HCT116 (cell line): ENCODE results near the gene NEK7. TPM values are rescaled to one million over a fixed set of nuclear protein-coding genes. Genes with fewer than 3 reads are reported as not detected.

Source experiments
- ATAC-seq: fragments of 200-7000 bp; cut with Tn5 transposase; 2 replicates; pipeline ENCODE4 v1.9.1; 2020; ENCODE audit warnings: mild to moderate bottlenecking, moderate library complexity
- BruUV-seq: library from RNA; stranded (reverse); fragments of 400-500 nt; replicated peaks from 2 replicates; lab custom pipeline; 2021; lab: Mats Ljungman, UMichigan
- CTCF ChIA-PET: fragments of 300-600 bp; sonication (Branson Sonifier 250); formaldehyde crosslinking; loops from one replicate; lab custom pipeline; 2021; ENCODE audit warnings: antibody characterized with exemption; lab: Charles Lee
- POLR2A ChIA-PET: fragments of 300-600, 350-600 bp; sonication (Branson Sonifier 250); formaldehyde crosslinking; loops from one replicate; lab custom pipeline; 2021; ENCODE audit warnings: antibody characterized with exemption; lab: Charles Lee
- RAD21 ChIA-PET, 2 experiments: fragments of 300-600 bp; sonication (Branson Sonifier 250); formaldehyde crosslinking; loops; one replicate each; lab custom pipeline; 2023; ENCODE audit warnings: low total read pairs in 2 of 2; ENCODE audit not compliant: uncharacterized antibody in 2 of 2, unreplicated experiment in 2 of 2, low non-redundant PET in 1 of 2; lab: Charles Lee
- DNase-seq: peaks from one replicate; pipeline ENCODE4 v3.0.0-alpha.2; 2010; ENCODE audit warnings: low read depth, low spot score
- H2AFZ ChIP-seq: fragments of 200-600 bp; shearing (Covaris generic), sonication (generic); 2 replicates; pipeline ENCODE4 v1.6.1; 2017; ENCODE audit warnings: low read depth, mixed run types, mixed read lengths, antibody characterized with exemption, low read length; ENCODE audit not compliant: poor library complexity, severe bottlenecking
- H3K27ac ChIP-seq: 2 replicates; pipeline ENCODE4 v1.5.1; 2012; ENCODE audit warnings: low read depth, low read length
- H3K27me3 ChIP-seq: fragments of 200-600 bp; sonication (generic); 2 replicates; pipeline ENCODE4 v1.6.1; 2016; ENCODE audit warnings: mixed run types, low read length, mixed read lengths; ENCODE audit not compliant: insufficient read depth
- H3K36me3 ChIP-seq, 2 experiments: fragments of 200-500 bp in 1 of 2; fragments of 200-600 bp in 1 of 2; sonication (Bioruptor generic) in 1 of 2; sonication (generic) in 1 of 2; 2 replicates each; pipeline versions ENCODE4 v1.5.1 to v1.6.1; 2014 to 2016; ENCODE audit warnings: low read length in 2 of 2, inconsistent platforms in 1 of 2, mixed read lengths in 1 of 2, mixed run types in 1 of 2; ENCODE audit not compliant: insufficient read depth in 2 of 2, control insufficient read depth in 1 of 2
- H3K4me1 ChIP-seq, 2 experiments: fragments of 200-600 bp in 1 of 2; sonication (generic) in 1 of 2; 2 replicates each; pipeline versions ENCODE4 v1.5.1 to v1.6.1; 2012 to 2017; ENCODE audit warnings: low read length in 2 of 2, inconsistent platforms in 1 of 2, mild to moderate bottlenecking in 1 of 2, mixed read lengths in 1 of 2, mixed run types in 1 of 2, moderate library complexity in 1 of 2; ENCODE audit not compliant: insufficient read depth in 2 of 2, control insufficient read depth in 1 of 2
- H3K4me2 ChIP-seq: fragments of 200-600 bp; sonication (generic); 2 replicates; pipeline ENCODE4 v1.6.1; 2017; ENCODE audit warnings: mixed run types, low read length, mixed read lengths
- H3K4me3 ChIP-seq, 2 experiments: fragments of 200-600 bp in 1 of 2; sonication (generic) in 1 of 2; replicated peaks in 1 of 2; 2 replicates each; pipeline ENCODE4 v1.5.1; 2011 to 2016; ENCODE audit warnings: low read length in 2 of 2, control low read depth in 1 of 2, low read depth in 1 of 2, mild to moderate bottlenecking in 1 of 2, mixed read lengths in 1 of 2, mixed run types in 1 of 2
- H3K79me2 ChIP-seq: fragments of 200-600 bp; sonication (generic); 2 replicates; pipeline ENCODE4 v1.6.1; 2017; ENCODE audit warnings: mild to moderate bottlenecking, mixed run types, low read length, moderate library complexity, mixed read lengths; ENCODE audit not compliant: insufficient read depth
- H3K9ac ChIP-seq: fragments of 200-600 bp; sonication (generic); 2 replicates; pipeline ENCODE4 v1.6.1; 2016; ENCODE audit warnings: low read length, mixed read lengths
- H3K9me2 ChIP-seq: fragments of 200-600 bp; sonication (generic), shearing (Covaris generic); 2 replicates; pipeline ENCODE4 v1.6.1; 2017; ENCODE audit warnings: mixed run types, mild to moderate bottlenecking, moderate library complexity; ENCODE audit not compliant: insufficient read depth
- H3K9me3 ChIP-seq, 2 experiments: fragments of 200-500 bp in 1 of 2; fragments of 200-600 bp in 1 of 2; sonication (Bioruptor generic) in 1 of 2; sonication (generic) in 1 of 2; 2 replicates each; pipeline ENCODE4 v1.6.1; 2014 to 2017; ENCODE audit warnings: low read length in 2 of 2, mixed read lengths in 2 of 2, inconsistent platforms in 1 of 2, low read depth in 1 of 2, mild to moderate bottlenecking in 1 of 2, mixed run types in 1 of 2, moderate library complexity in 1 of 2; ENCODE audit not compliant: control insufficient read depth in 1 of 2, insufficient read depth in 1 of 2
- H4K20me1 ChIP-seq: fragments of 200-600 bp; sonication (generic), shearing (Covaris generic); 2 replicates; pipeline ENCODE4 v1.6.1; 2017; ENCODE audit warnings: mixed run types, mild to moderate bottlenecking, moderate library complexity; ENCODE audit not compliant: insufficient read depth
- CBX3 ChIP-seq: IDR thresholded peaks from 2 replicates; pipeline ENCODE4 v1.6.1; 2012; ENCODE audit warnings: low read depth
- CEBPB ChIP-seq: IDR thresholded peaks from 2 replicates; pipeline ENCODE4 v1.6.1; 2012; ENCODE audit warnings: low read depth
- EGR1 ChIP-seq: IDR thresholded peaks from 2 replicates; pipeline ENCODE4 v1.6.1; 2012; ENCODE audit warnings: low read depth
- EZH2 ChIP-seq: fragments of 200-600 bp; sonication (generic); IDR thresholded peaks from 2 replicates; pipeline ENCODE4 v1.6.1; 2017; ENCODE audit warnings: antibody characterized with exemption, mixed run types
- EZH2phosphoT487 ChIP-seq: fragments of 200-600 bp; IDR thresholded peaks from 2 replicates; pipeline ENCODE4 v1.6.1; 2018; ENCODE audit warnings: antibody characterized with exemption, borderline replicate concordance
- FOSL1 ChIP-seq: IDR thresholded peaks from 2 replicates; pipeline ENCODE4 v1.6.1; 2012; ENCODE audit warnings: low read depth
- JUND ChIP-seq: IDR thresholded peaks from 2 replicates; pipeline ENCODE4 v1.6.1; 2012
- POLR2A ChIP-seq: IDR thresholded peaks from 2 replicates; pipeline ENCODE4 v1.7.0; 2011; ENCODE audit warnings: borderline replicate concordance; ENCODE audit not compliant: insufficient read depth, insufficient read length; ENCODE audit errors: extremely low read depth
- POLR2AphosphoS5 ChIP-seq: IDR thresholded peaks from 2 replicates; pipeline ENCODE4 v1.6.1; 2011; ENCODE audit warnings: mild to moderate bottlenecking, low read depth, low read length, moderate library complexity
- SP1 ChIP-seq: IDR thresholded peaks from 2 replicates; pipeline ENCODE4 v1.6.1; 2012; ENCODE audit warnings: low read depth
- SRF ChIP-seq: IDR thresholded peaks from 2 replicates; pipeline ENCODE4 v1.6.1; 2012; ENCODE audit warnings: low read depth
- TCF7L2 ChIP-seq: IDR thresholded peaks from 2 replicates; pipeline ENCODE4 v1.7.0; 2011; ENCODE audit warnings: borderline replicate concordance, inconsistent platforms; ENCODE audit not compliant: insufficient read depth, insufficient read length; ENCODE audit errors: extremely low read depth
- YY1 ChIP-seq: IDR thresholded peaks from 2 replicates; pipeline ENCODE4 v1.6.1; 2011; ENCODE audit warnings: low read length, low read depth, moderate library complexity, mild to moderate bottlenecking; ENCODE audit not compliant: insufficient replicate concordance; ENCODE audit errors: extremely low read depth
- ZFX ChIP-seq: fragments of 450-650 bp; IDR thresholded peaks from 2 replicates; pipeline ENCODE4 v1.6.1; 2017
- ZNF274 ChIP-seq: fragments of 200-500 bp; sonication (Bioruptor generic); IDR thresholded peaks from 2 replicates; pipeline ENCODE4 v1.6.1; 2014; ENCODE audit warnings: mild to moderate bottlenecking, low read depth, low read length, inconsistent platforms
- intact Hi-C: fragments of 100-400 bp; cut with micrococcal nuclease; formaldehyde crosslinking; loops from 2 replicates; pipeline ENCODE4 v1.10.0; 2022
- total RNA-seq: library from RNA; stranded (reverse); gene quantifications from one replicate; pipeline ENCODE4 v1.2.1, GENCODE V29; 2021; ENCODE audit not compliant: unreplicated experiment
- TF ChIP-seq, protein P1 (sequence below), 3 experiments: fragments of 200-600 bp in 1 of 3; sonication (generic) in 1 of 3; IDR thresholded peaks in 2 of 3; conservative IDR thresholded peaks in 1 of 3; 2 replicates each; pipeline ENCODE4 v1.5.1; 2012 to 2017; ENCODE audit warnings: low read depth in 2 of 3, low read length in 2 of 3, antibody characterized with exemption in 1 of 3, borderline replicate concordance in 1 of 3, control low read depth in 1 of 3, mild to moderate bottlenecking in 1 of 3, mixed read lengths in 1 of 3, mixed run types in 1 of 3, moderate library complexity in 1 of 3; ENCODE audit not compliant: insufficient read depth in 1 of 3
- TF ChIP-seq, protein P2 (sequence below): IDR thresholded peaks from 2 replicates; pipeline ENCODE4 v1.6.1; 2012
- TF ChIP-seq, protein P3 (sequence below): IDR thresholded peaks from 2 replicates; pipeline ENCODE4 v1.6.1; 2011; ENCODE audit warnings: mild to moderate bottlenecking, low read length, moderate library complexity; ENCODE audit not compliant: insufficient replicate concordance; ENCODE audit errors: extremely low read depth
- TF ChIP-seq, protein P4 (sequence below): IDR thresholded peaks from 2 replicates; pipeline ENCODE4 v1.6.1; 2012

Gene NEK7
- total RNA-seq, 1 experiment from 2014 or later = 33.0 TPM

DNA sequence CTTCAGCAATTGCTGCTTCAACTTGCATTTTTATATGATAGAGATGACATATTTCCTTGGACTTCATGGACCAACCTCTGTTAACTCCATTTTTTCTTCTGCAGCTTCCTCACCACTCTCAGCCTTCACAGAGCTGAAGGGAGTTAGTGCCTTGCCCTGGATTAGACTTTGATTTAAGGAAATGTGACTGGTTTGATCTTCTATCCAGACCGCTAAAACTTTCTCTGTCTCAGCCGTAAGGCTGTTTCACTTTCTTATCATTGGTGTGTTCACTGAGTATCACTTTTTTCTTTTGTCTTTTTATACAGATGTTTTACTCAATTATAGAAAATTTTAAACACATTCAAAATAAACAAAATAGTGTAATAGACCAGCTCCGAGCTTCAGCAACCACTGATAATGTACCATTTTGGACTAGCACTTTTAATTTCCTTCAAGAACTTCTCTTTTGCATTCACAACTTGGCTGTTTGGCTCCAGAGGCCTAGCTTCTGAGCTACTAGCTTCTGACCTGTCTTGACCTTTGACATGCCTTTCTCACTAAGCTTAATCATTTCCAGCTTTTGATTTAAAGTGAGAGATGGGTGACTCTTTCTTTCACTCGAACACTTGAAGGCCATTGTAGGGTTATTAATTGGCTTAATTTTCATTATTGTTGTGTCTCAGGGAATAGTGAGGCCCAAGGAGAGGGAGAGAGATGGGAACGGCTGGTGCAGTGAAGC is 9.3 kb downstream of the NEK7 start:
- no peaks in the 10 kb centered on the region for H3K9me2 ChIP-seq
- POLR2A ChIA-PET = no interaction called here
- H2AFZ ChIP-seq = no peak overlapping the region
- RAD21 ChIA-PET = no interaction called here
- H3K4me2 ChIP-seq = no peak overlapping the region
- H3K27me3 ChIP-seq = no peaks in the 10 kb centered on the region
- no peak overlapping the region for H3K27ac ChIP-seq
- no TSS peak for BruUV-seq
- ATAC-seq (no peak), DNase-seq (no peak)
- peaks cover 0 to 4% of the 10 kb centered on the region in 2 experiments; a peak in 1 of 4 replicates for H3K4me1 ChIP-seq
- no peak overlapping the region for H3K9ac ChIP-seq
- intact Hi-C loops = no loop called here
- TF ChIP-seq POLR2A (no peak), SP1 (no peak), YY1 (no peak), CEBPB (no peak), EZH2 (no peak), TCF7L2 (no peak), EGR1 (no peak), ZNF274 (no peak), ZFX (no peak), CBX3 (no peak), SRF (no peak), EZH2phosphoT487 (no peak), FOSL1 (no peak), JUND (no peak), POLR2AphosphoS5 (no peak)
- TF ChIP-seq, protein P1, sequence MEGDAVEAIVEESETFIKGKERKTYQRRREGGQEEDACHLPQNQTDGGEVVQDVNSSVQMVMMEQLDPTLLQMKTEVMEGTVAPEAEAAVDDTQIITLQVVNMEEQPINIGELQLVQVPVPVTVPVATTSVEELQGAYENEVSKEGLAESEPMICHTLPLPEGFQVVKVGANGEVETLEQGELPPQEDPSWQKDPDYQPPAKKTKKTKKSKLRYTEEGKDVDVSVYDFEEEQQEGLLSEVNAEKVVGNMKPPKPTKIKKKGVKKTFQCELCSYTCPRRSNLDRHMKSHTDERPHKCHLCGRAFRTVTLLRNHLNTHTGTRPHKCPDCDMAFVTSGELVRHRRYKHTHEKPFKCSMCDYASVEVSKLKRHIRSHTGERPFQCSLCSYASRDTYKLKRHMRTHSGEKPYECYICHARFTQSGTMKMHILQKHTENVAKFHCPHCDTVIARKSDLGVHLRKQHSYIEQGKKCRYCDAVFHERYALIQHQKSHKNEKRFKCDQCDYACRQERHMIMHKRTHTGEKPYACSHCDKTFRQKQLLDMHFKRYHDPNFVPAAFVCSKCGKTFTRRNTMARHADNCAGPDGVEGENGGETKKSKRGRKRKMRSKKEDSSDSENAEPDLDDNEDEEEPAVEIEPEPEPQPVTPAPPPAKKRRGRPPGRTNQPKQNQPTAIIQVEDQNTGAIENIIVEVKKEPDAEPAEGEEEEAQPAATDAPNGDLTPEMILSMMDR (IDR thresholded peaks at IDR 0.05 in 2 of 3, conservative IDR thresholded peaks at IDR 0.05 in 1 of 3; ENCODE audit: borderline replicate concordance in 1 of 3, insufficient read depth in 1 of 3, low read depth in 2 of 3, low read length in 2 of 3) = no peak
- TF ChIP-seq, protein P2, sequence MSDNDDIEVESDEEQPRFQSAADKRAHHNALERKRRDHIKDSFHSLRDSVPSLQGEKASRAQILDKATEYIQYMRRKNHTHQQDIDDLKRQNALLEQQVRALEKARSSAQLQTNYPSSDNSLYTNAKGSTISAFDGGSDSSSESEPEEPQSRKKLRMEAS = no peak
- TF ChIP-seq, protein P3, sequence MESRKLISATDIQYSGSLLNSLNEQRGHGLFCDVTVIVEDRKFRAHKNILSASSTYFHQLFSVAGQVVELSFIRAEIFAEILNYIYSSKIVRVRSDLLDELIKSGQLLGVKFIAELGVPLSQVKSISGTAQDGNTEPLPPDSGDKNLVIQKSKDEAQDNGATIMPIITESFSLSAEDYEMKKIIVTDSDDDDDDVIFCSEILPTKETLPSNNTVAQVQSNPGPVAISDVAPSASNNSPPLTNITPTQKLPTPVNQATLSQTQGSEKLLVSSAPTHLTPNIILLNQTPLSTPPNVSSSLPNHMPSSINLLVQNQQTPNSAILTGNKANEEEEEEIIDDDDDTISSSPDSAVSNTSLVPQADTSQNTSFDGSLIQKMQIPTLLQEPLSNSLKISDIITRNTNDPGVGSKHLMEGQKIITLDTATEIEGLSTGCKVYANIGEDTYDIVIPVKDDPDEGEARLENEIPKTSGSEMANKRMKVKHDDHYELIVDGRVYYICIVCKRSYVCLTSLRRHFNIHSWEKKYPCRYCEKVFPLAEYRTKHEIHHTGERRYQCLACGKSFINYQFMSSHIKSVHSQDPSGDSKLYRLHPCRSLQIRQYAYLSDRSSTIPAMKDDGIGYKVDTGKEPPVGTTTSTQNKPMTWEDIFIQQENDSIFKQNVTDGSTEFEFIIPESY = no peak
- TF ChIP-seq, protein P4, sequence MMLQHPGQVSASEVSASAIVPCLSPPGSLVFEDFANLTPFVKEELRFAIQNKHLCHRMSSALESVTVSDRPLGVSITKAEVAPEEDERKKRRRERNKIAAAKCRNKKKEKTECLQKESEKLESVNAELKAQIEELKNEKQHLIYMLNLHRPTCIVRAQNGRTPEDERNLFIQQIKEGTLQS = no peak
- CTCF ChIA-PET = no interaction called here
- H3K4me3 ChIP-seq = no peak overlapping the region
- no peaks in the 10 kb centered on the region for H3K36me3 ChIP-seq
- H3K79me2 ChIP-seq = peaks cover 92% of the 10 kb centered on the region
- no peaks in the 10 kb centered on the region for H3K9me3 ChIP-seq
- H4K20me1 ChIP-seq = no peaks in the 10 kb centered on the region; the same call in 1 of the 2 replicates
